NCI-H2196 treated with DMSO at 0.1 percent for 48 hours (cell line): ENCODE data around the gene PZP.

ENCODE experiments used
- DNase-seq: peaks from one replicate; lab custom pipeline; 2025; ENCODE audit not compliant: unreplicated experiment; lab: John Stamatoyannopoulos, UW

Gene PZP

DNA sequence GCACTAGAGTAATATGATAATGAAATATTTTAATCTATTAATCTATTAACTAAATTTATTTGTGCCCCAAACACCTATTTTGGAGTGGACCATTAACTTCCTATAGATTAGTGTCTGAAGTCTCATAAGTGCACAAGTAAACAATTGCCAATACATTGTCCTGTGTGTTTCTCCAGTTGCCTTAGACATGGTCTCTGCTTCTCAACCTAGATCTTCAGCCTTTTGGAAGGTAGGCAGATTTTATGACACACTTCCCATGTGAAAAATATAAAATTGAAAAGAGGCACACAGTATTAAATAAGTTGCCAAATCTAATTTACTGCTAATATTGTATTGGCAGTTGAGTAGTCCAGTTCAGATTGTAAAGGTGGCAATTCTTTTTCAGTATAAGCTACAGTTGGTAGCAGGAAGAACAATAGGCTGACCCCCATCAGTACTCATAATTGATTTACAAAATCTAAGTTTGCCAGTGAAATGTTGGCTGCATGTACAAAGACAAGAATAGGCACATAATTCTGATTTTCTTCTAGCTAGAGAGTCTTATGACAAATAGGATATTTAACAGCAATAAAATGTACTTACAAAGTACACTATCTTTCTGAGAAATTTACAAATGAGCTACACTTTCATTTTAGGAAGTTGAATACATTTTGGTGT, 103.3 kb downstream of the PZP start:
- no peak for DNase-seq

- DNase-seq = no peak
Measured at GRCh38 chr12:9104087-9104486, 104.1 kb downstream of the PZP start.

DNA sequence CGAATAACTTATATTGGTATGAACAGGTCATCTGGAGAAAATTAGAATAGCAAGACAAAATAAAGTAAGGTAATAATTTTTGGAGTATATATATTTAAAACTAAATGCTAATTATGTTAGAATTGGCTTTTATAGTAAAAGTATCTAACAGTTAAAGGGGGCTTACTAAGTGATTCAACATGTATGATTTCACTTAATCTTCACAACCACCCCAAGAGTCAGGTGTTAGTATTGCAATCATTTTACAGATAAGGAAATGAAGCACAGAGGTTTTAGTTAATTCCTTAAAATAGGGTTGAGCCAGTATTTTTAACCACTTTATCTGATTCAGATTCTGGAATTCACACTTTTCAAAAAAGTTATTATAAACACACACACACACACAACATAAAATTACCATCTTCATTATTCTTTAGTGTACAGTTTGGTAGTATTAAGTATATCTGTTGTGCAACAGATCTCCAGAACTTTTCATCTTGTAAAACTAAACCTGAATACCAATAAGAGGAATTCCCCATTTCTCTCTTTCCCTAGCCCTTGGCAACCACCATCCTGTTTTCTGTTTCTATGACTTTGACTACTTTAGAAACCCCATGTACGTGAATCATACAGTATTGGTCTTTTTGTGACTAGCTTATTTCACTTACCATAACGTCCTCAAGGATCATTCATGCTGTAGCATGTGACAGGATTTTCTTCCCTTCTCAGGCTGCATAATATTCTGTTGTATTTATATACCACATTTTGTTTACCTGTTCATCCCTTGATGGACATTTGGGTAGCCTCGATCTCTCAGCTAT, 104.9 kb downstream of the PZP start:
- no peak for DNase-seq

- no peak for DNase-seq
Measured at GRCh38 chr12:9101018-9101687, 107.0 kb downstream of the PZP start.

- DNase-seq = no peak
Measured at GRCh38 chr12:9099552-9100190, 108.5 kb downstream of the PZP start.
